GM23338 (cell line): ENCODE data around the gene DRICH1. TPM values are rescaled to one million over a fixed set of nuclear protein-coding genes. Genes with fewer than 3 reads are reported as not detected.

Experiments
- ATAC-seq: fragments of 200-7000 bp; cut with Tn5 transposase; 3 replicates; pipeline ENCODE4 v1.9.1; 2020
- DNase-seq: peaks from one replicate; pipeline ENCODE4 v3.0.0-alpha.2; 2015; ENCODE audit warnings: low spot score
- H2AFZ ChIP-seq: fragments of 200-600 bp; sonication (generic); 2 replicates; pipeline ENCODE4 v1.8.0; 2016; ENCODE audit warnings: antibody characterized with exemption, mild to moderate bottlenecking, moderate library complexity
- H3F3A ChIP-seq: fragments of 200-600 bp; sonication (generic); replicated peaks from 2 replicates; pipeline ENCODE4 v1.8.0; 2017; ENCODE audit warnings: antibody characterized with exemption, mixed run types, low read depth
- H3K27ac ChIP-seq: fragments of 200-600 bp; sonication (generic); 2 replicates; pipeline ENCODE4 v1.6.1; 2016; ENCODE audit warnings: low read depth
- H3K27me3 ChIP-seq: fragments of 200-600 bp; sonication (generic); 2 replicates; pipeline ENCODE4 v1.8.0; 2016; ENCODE audit warnings: mild to moderate bottlenecking, mixed run types, moderate library complexity; ENCODE audit not compliant: insufficient read depth
- H3K36me3 ChIP-seq: fragments of 200-600 bp; sonication (generic); 2 replicates; pipeline ENCODE4 v1.8.0; 2016; ENCODE audit warnings: mild to moderate bottlenecking; ENCODE audit not compliant: insufficient read depth
- H3K4me1 ChIP-seq: fragments of 200-600 bp; sonication (generic); 2 replicates; pipeline ENCODE4 v1.8.0; 2016; ENCODE audit warnings: mild to moderate bottlenecking, moderate library complexity; ENCODE audit not compliant: insufficient read depth
- H3K4me2 ChIP-seq: fragments of 200-600 bp; sonication (generic); 2 replicates; pipeline ENCODE4 v1.7.1; 2017; ENCODE audit warnings: mixed run types
- H3K4me3 ChIP-seq: fragments of 200-600 bp; sonication (generic); 2 replicates; pipeline ENCODE4 v1.6.1; 2016; ENCODE audit warnings: mixed run types
- H3K79me2 ChIP-seq: fragments of 200-600 bp; sonication (generic); replicated peaks from 2 replicates; pipeline ENCODE4 v1.8.0; 2017; ENCODE audit warnings: mild to moderate bottlenecking; ENCODE audit not compliant: insufficient read depth
- H3K9me2 ChIP-seq: fragments of 200-600 bp; sonication (generic); 2 replicates; pipeline ENCODE4 v1.8.0; 2017; ENCODE audit not compliant: insufficient read depth
- H4K20me1 ChIP-seq: fragments of 200-600 bp; sonication (generic); replicated peaks from 2 replicates; pipeline ENCODE4 v1.8.0; 2017; ENCODE audit warnings: mild to moderate bottlenecking; ENCODE audit not compliant: insufficient read depth
- H3K27ac Mint-ChIP-seq: 2 replicates; pipeline ENCODE4 v1.8.0; 2020; ENCODE audit warnings: inconsistent platforms, mild to moderate bottlenecking, moderate library complexity, mixed read lengths
- H3K27me3 Mint-ChIP-seq: 3 replicates; pipeline ENCODE4 v1.8.0; 2022; ENCODE audit warnings: low read depth, mild to moderate bottlenecking, moderate library complexity, mixed read lengths, inconsistent platforms; ENCODE audit not compliant: insufficient read depth, poor library complexity
- H3K36me3 Mint-ChIP-seq: 3 replicates; pipeline ENCODE4 v1.8.0; 2021; ENCODE audit warnings: low read depth, mild to moderate bottlenecking, inconsistent platforms, moderate library complexity, mixed read lengths
- H3K4me1 Mint-ChIP-seq: 3 replicates; pipeline ENCODE4 v1.8.0; 2020; ENCODE audit warnings: mild to moderate bottlenecking, inconsistent platforms, mixed read lengths
- H3K4me3 Mint-ChIP-seq: 3 replicates; pipeline ENCODE4 v1.8.0; 2021; ENCODE audit warnings: moderate library complexity, mild to moderate bottlenecking, inconsistent platforms, mixed read lengths
- H3K9me3 Mint-ChIP-seq: 3 replicates; pipeline ENCODE4 v1.8.0; 2020; ENCODE audit warnings: moderate library complexity, mild to moderate bottlenecking, inconsistent platforms, mixed read lengths
- CREB1 ChIP-seq: fragments of 250-450 bp; sonication (Bioruptor Pico); IDR thresholded peaks from 2 replicates; pipeline ENCODE4 v1.5.0; 2020; ENCODE audit warnings: low read depth, mild to moderate bottlenecking, moderate library complexity
- EZH2phosphoT487 ChIP-seq: fragments of 200-600 bp; sonication (generic); IDR thresholded peaks from one replicate; pipeline ENCODE4 v1.8.1; 2018; ENCODE audit warnings: antibody characterized with exemption; ENCODE audit not compliant: unreplicated experiment
- NANOG ChIP-seq: IDR thresholded peaks from 2 replicates; pipeline ENCODE4 v1.6.1; 2016; ENCODE audit warnings: antibody characterized with exemption, borderline replicate concordance
- ZNF114 ChIP-seq: fragments of 250-450 bp; sonication (Bioruptor Pico); IDR thresholded peaks from 2 replicates; pipeline ENCODE4 v1.5.0; 2020; ENCODE audit warnings: mild to moderate bottlenecking, moderate library complexity
- ZNF331 ChIP-seq: fragments of 250-450 bp; sonication (Bioruptor Pico); IDR thresholded peaks from 2 replicates; pipeline ENCODE4 v1.5.0; 2020; ENCODE audit warnings: low read depth, mild to moderate bottlenecking, moderate library complexity
- polyA plus RNA-seq: library from polyadenylated mRNA; unstranded; fragments of >200 nt; fragmentation: Nextera tagmentation; extraction: Ambion mirVana; gene quantifications from 2 replicates; pipeline ENCODE4 v1.2.1, GENCODE V29; 2016
- total RNA-seq: library from RNA; depleted of rRNA; stranded (reverse); fragments of >200 nt; shearing (Covaris generic); gene quantifications from 2 replicates; pipeline ENCODE4 v1.2.3, GENCODE V29; 2014
- TF ChIP-seq, protein P1 (sequence below): IDR thresholded peaks from one replicate; pipeline ENCODE4 v1.6.1; 2018; ENCODE audit warnings: antibody characterized with exemption; ENCODE audit not compliant: unreplicated experiment
- TF ChIP-seq, protein P2 (sequence below), 2 experiments: fragments of 200-600 bp in 1 of 2; sonication (generic) in 1 of 2; conservative IDR thresholded peaks; 2 replicates each; pipeline versions ENCODE4 v1.5.1 to v1.6.1; 2016 to 2017; ENCODE audit warnings: antibody characterized with exemption in 2 of 2, low read depth in 2 of 2, mild to moderate bottlenecking in 2 of 2, moderate library complexity in 1 of 2

Gene DRICH1
- total and polyA plus RNA-seq, 2 experiments from 2014 or later, result not detected

DNA sequence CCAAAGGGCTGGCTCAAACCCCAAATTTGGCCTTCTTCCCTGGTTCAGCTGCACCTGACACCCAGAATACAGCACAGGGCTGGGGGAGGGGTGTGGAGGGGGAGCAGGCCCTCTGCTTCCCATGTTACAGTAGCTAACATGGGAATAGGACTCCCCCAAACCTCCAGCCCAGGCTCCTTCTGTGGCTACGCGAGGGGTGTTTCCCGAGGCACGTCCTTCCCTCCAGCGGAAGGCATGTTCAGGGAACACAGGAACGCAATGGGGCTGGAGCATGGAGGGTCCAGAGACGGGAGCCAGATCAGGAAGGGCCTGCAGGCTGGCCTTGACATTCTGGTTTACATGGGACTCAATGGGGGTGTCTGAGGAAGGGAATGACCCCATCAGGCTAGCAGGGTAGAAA, 40.3 kb downstream of the DRICH1 start (continued):
- TF ChIP-seq CREB1 (CRISPR knock-in tag) (no peak), ZNF331 (CRISPR knock-in tag) (no peak), NANOG (no peak), ZNF114 (CRISPR knock-in tag) (no peak), EZH2phosphoT487 (no peak)
- TF ChIP-seq, protein P1, sequence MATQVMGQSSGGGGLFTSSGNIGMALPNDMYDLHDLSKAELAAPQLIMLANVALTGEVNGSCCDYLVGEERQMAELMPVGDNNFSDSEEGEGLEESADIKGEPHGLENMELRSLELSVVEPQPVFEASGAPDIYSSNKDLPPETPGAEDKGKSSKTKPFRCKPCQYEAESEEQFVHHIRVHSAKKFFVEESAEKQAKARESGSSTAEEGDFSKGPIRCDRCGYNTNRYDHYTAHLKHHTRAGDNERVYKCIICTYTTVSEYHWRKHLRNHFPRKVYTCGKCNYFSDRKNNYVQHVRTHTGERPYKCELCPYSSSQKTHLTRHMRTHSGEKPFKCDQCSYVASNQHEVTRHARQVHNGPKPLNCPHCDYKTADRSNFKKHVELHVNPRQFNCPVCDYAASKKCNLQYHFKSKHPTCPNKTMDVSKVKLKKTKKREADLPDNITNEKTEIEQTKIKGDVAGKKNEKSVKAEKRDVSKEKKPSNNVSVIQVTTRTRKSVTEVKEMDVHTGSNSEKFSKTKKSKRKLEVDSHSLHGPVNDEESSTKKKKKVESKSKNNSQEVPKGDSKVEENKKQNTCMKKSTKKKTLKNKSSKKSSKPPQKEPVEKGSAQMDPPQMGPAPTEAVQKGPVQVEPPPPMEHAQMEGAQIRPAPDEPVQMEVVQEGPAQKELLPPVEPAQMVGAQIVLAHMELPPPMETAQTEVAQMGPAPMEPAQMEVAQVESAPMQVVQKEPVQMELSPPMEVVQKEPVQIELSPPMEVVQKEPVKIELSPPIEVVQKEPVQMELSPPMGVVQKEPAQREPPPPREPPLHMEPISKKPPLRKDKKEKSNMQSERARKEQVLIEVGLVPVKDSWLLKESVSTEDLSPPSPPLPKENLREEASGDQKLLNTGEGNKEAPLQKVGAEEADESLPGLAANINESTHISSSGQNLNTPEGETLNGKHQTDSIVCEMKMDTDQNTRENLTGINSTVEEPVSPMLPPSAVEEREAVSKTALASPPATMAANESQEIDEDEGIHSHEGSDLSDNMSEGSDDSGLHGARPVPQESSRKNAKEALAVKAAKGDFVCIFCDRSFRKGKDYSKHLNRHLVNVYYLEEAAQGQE, result no peak
- TF ChIP-seq, protein P2, sequence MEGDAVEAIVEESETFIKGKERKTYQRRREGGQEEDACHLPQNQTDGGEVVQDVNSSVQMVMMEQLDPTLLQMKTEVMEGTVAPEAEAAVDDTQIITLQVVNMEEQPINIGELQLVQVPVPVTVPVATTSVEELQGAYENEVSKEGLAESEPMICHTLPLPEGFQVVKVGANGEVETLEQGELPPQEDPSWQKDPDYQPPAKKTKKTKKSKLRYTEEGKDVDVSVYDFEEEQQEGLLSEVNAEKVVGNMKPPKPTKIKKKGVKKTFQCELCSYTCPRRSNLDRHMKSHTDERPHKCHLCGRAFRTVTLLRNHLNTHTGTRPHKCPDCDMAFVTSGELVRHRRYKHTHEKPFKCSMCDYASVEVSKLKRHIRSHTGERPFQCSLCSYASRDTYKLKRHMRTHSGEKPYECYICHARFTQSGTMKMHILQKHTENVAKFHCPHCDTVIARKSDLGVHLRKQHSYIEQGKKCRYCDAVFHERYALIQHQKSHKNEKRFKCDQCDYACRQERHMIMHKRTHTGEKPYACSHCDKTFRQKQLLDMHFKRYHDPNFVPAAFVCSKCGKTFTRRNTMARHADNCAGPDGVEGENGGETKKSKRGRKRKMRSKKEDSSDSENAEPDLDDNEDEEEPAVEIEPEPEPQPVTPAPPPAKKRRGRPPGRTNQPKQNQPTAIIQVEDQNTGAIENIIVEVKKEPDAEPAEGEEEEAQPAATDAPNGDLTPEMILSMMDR (conservative IDR thresholded peaks at IDR 0.05; ENCODE audit: low read depth in 2 of 2), result no peak

DNA sequence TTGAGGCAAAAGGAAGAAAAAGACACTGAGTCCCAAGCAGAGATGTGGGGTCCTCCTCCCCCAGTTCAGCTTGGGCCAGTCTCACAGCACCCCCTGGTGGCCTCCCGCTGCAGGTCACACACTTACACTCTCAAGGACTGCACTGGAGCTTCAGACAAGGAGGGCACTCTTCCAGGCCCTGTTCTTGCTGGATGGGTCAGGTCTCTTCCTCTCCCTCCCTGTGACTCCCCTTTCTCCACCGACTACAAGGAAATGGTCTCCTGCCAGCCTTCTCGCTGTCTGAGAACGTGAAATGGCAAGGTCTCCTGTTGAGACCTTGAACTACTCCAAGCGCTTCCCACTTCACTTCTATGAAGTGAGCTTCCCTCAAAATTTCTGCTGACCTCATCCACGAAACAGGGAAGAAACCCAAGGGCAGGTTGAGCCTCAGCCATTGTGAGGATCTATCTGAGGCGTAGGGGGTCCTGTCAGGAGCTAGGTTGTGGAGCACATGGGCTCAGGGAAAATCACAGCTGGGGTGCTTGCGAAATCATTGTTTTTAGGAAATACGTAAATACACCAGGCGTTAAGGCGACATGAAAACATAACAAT, 40.8 kb downstream of the DRICH1 start:
- Histone ChIP-seq H3K27me3 (no peaks in the 10 kb centered on the region), H3K36me3 (no peaks in the 10 kb centered on the region), H3K79me2 (no peaks in the 10 kb centered on the region), H3K4me2 (peak overlapping the region; percentile 49; the same call in 1 of the 2 replicates), H3K4me1 (peaks cover 10% of the 10 kb centered on the region), H3F3A (no peaks in the 10 kb centered on the region), H4K20me1 (no peaks in the 10 kb centered on the region), H3K27ac (no peak overlapping the region), H2AFZ (peak overlapping the region; percentile 84), H3K9me2 (no peaks in the 10 kb centered on the region), H3K4me3 (no peak overlapping the region)
- peaks cover 11% of the 10 kb centered on the region for H3K4me1 Mint-ChIP-seq
- H3K9me3 Mint-ChIP-seq, result no peaks in the 10 kb centered on the region; the same call in 2 of the 3 replicates
- H3K27me3 Mint-ChIP-seq, result peaks cover 10% of the 10 kb centered on the region
- no peak overlapping the region for H3K4me3 Mint-ChIP-seq
- no peak for TF ChIP-seq ZNF114 (CRISPR knock-in tag)
- TF ChIP-seq, protein P2 (conservative IDR thresholded peaks at IDR 0.05; ENCODE audit: low read depth in 2 of 2), result peak; percentile 92 to 97
- ATAC-seq (peak; percentile 99), DNase-seq (peak; percentile 85)
- H3K36me3 Mint-ChIP-seq, result no peaks in the 10 kb centered on the region
- H3K27ac Mint-ChIP-seq, result peak overlapping the region; percentile 29; the same call in 1 of the 2 replicates
